Measurements from ENCODE around the gene MICALL1. TPM values are rescaled to one million over a fixed set of nuclear protein-coding genes. Genes with fewer than 3 reads are reported as not detected.

Gene MICALL1
- total and polyA plus RNA-seq, 2 donors from 2014 or later = 9.6 to 30.9 TPM

GRCh38 chr22:37983860-37984791, 78.0 kb downstream of the MICALL1 start, which contains the start of gene SOX10:
Gene SOX10 (minus strand): TSS chr22:37984555. CDS start chr22:37983784, 771 bp downstream.
- peak in 1 of 5 donors; percentile 14 for DNase-seq
- intact Hi-C loops (cut with DNase I) = no loop called here

GRCh38 chr22:37985050-37985585, 79.0 kb downstream of the MICALL1 start:
- no peak for TF ChIP-seq CTCF (IDR thresholded peaks at IDR 0.05; ENCODE audit: borderline replicate concordance, extremely low read depth, insufficient read depth)
- intact Hi-C loops (cut with DNase I) = no loop called here
- DNase-seq (no peak), FAIRE-seq (no peak)
- no peaks in the 10 kb centered on the region for H3K36me3 ChIP-seq (ENCODE audit: control insufficient read depth in 2 of 3, insufficient read depth in 3 of 3, low read length in 3 of 3)
- H3K27me3 ChIP-seq (ENCODE audit: control insufficient read depth, insufficient read depth, low read length) = peaks cover 3% of the 10 kb centered on the region
- no peak overlapping the region for H3K4me3 ChIP-seq (ENCODE audit: low read length in 3 of 3)
- H3K27ac ChIP-seq (ENCODE audit: low read depth in 2 of 2, low read length in 2 of 2) = no peak overlapping the region
- H3K9me3 ChIP-seq (ENCODE audit: control insufficient read depth in 2 of 3, insufficient read depth in 1 of 3, low read length in 3 of 3) = no peaks in the 10 kb centered on the region
- peaks cover 0 to 7% (median 0%) of the 10 kb centered on the region in 3 donors for H3K4me1 ChIP-seq (ENCODE audit: control insufficient read depth in 2 of 3, insufficient read depth in 2 of 3, low read depth in 1 of 3, low read length in 3 of 3)
- no peak overlapping the region for H3K9ac ChIP-seq (ENCODE audit: low read length in 3 of 3)

More at GRCh38 chr22:37983860-37984791, 78.0 kb downstream of the MICALL1 start, which contains the start of gene SOX10:
- peaks cover 0 to 7% (median 0%) of the 10 kb centered on the region in 3 donors for H3K4me1 ChIP-seq (ENCODE audit: control insufficient read depth in 2 of 3, insufficient read depth in 2 of 3, low read depth in 1 of 3, low read length in 3 of 3)
- TF ChIP-seq CTCF (IDR thresholded peaks at IDR 0.05; ENCODE audit: borderline replicate concordance, extremely low read depth, insufficient read depth) = no peak
- H3K9ac ChIP-seq (ENCODE audit: low read length in 3 of 3) = no peak within 1 kb of the TSS
- no peak within 1 kb of the TSS for H3K27ac ChIP-seq (ENCODE audit: low read depth in 2 of 2, low read length in 2 of 2)
- H3K4me3 ChIP-seq (ENCODE audit: low read length in 3 of 3) = no peak within 1 kb of the TSS
- H3K27me3 ChIP-seq (ENCODE audit: control insufficient read depth, insufficient read depth, low read length) = peaks cover 3% of the 10 kb centered on the region
- no peaks in the 10 kb centered on the region for H3K9me3 ChIP-seq (ENCODE audit: control insufficient read depth in 2 of 3, insufficient read depth in 1 of 3, low read length in 3 of 3)
- no peak for FAIRE-seq
- H3K36me3 ChIP-seq (ENCODE audit: control insufficient read depth in 2 of 3, insufficient read depth in 3 of 3, low read length in 3 of 3) = no peaks in the 10 kb centered on the region

- no peak overlapping the region for H3K4me3 ChIP-seq (ENCODE audit: low read length in 3 of 3)
- no peaks in the 10 kb centered on the region for H3K36me3 ChIP-seq (ENCODE audit: control insufficient read depth in 2 of 3, insufficient read depth in 3 of 3, low read length in 3 of 3)
- no peak for DNase-seq
- TF ChIP-seq CTCF (IDR thresholded peaks at IDR 0.05; ENCODE audit: borderline replicate concordance, extremely low read depth, insufficient read depth) = no peak
- no peak overlapping the region for H3K27ac ChIP-seq (ENCODE audit: low read depth in 2 of 2, low read length in 2 of 2)
- no peak overlapping the region for H3K9ac ChIP-seq (ENCODE audit: low read length in 3 of 3)
- H3K4me1 ChIP-seq (ENCODE audit: control insufficient read depth in 2 of 3, insufficient read depth in 2 of 3, low read depth in 1 of 3, low read length in 3 of 3) = peaks cover 0 to 7% (median 0%) of the 10 kb centered on the region in 3 donors
- intact Hi-C loops (cut with DNase I) = no loop called here
- peaks cover 3% of the 10 kb centered on the region for H3K27me3 ChIP-seq (ENCODE audit: control insufficient read depth, insufficient read depth, low read length)
- H3K9me3 ChIP-seq (ENCODE audit: control insufficient read depth in 2 of 3, insufficient read depth in 1 of 3, low read length in 3 of 3) = no peaks in the 10 kb centered on the region
- FAIRE-seq = no peak
Observed at GRCh38 chr22:37985751-37986281, 79.7 kb downstream of the MICALL1 start.

All from kidney (tissue), 14 donors.